ENCODE results near the gene SND1.

DNA sequence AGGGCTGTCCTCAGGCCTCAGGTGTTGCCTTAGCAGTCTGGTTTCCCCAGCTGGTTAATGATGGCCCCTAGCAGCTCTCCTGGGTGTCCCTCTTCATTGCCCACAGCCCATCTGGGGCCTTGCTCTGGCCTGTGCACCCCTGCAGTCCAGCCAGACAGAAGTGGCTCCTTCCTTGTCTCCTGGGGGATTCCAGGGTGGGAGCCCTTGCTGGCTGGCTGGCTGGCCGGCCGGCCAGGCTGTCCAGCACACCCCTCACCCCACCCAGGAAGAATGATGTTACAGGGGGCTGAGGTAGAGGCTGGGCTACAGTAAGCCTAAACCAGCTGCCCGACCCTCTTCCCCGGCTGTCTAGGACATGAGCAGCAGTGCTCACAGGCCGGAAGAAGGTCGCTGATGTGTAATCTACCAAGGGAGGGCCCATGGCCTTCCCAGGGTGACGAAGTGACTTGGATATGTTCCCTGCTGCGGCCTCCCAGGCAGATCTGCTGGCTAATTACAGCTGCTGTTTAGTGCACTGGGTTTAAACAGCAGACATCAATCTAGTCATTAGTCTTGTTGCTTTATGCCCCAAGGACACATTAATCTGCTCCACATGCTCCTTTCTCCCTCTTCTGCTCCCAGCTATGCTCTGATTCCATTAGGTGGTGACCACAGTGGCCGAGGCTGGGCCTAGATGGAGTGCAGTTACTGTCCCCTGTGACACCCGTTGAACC is 433.1 kb downstream of the SND1 start:
- no peak for TF ChIP-seq CTCF (IDR thresholded peaks at IDR 0.05; ENCODE audit: insufficient read depth, low read length)
- TF ChIP-seq, protein P1, sequence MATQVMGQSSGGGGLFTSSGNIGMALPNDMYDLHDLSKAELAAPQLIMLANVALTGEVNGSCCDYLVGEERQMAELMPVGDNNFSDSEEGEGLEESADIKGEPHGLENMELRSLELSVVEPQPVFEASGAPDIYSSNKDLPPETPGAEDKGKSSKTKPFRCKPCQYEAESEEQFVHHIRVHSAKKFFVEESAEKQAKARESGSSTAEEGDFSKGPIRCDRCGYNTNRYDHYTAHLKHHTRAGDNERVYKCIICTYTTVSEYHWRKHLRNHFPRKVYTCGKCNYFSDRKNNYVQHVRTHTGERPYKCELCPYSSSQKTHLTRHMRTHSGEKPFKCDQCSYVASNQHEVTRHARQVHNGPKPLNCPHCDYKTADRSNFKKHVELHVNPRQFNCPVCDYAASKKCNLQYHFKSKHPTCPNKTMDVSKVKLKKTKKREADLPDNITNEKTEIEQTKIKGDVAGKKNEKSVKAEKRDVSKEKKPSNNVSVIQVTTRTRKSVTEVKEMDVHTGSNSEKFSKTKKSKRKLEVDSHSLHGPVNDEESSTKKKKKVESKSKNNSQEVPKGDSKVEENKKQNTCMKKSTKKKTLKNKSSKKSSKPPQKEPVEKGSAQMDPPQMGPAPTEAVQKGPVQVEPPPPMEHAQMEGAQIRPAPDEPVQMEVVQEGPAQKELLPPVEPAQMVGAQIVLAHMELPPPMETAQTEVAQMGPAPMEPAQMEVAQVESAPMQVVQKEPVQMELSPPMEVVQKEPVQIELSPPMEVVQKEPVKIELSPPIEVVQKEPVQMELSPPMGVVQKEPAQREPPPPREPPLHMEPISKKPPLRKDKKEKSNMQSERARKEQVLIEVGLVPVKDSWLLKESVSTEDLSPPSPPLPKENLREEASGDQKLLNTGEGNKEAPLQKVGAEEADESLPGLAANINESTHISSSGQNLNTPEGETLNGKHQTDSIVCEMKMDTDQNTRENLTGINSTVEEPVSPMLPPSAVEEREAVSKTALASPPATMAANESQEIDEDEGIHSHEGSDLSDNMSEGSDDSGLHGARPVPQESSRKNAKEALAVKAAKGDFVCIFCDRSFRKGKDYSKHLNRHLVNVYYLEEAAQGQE (IDR thresholded peaks at IDR 0.05; ENCODE audit: insufficient replicate concordance, low read depth): no peak
- TF ChIP-seq POLR2AphosphoS5 (IDR thresholded peaks at IDR 0.05; ENCODE audit: low read depth): no peak

All from HL-60 (cell line).